Body of pancreas (tissue), 4 donors: Measurements from ENCODE around the gene KIF13A.

ENCODE experiments used
- POLR2A ChIP-seq, 3 donors: fragments of 450-650 bp; IDR thresholded peaks; one replicate each; pipeline ENCODE4 v1.6.1; 2016; ENCODE audit warnings: antibody characterized with exemption in 3 of 3, mild to moderate bottlenecking in 2 of 3
- TF ChIP-seq, protein P1 (sequence below), 7 experiments: fragments of 450-650 bp in 4 of 7; fragments of 200-600 bp in 3 of 7; sonication (generic) in 3 of 7; IDR thresholded peaks; one replicate each; pipeline ENCODE4 v1.5.1; 2016 to 2019; ENCODE audit warnings: antibody characterized with exemption in 7 of 7

DNA sequence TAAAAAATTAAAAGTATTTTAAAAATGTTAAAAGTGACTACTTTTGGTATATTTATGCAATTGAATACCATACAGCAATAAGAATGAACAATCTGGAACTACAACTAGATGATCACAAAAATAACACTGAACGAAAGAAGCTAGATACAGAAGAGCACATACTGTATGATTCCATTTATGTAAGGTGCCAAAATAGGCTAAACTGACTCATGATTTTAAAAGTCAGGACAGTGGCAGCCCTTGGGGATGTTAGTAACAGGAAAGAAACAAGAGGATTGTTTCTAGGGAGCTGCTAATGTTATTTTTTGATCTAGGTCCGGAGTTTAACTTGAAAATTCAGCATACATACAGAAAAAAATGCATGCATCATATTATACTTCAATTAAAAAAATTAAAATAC is 42.3 kb downstream of the KIF13A start:
- no peak for TF ChIP-seq POLR2A (IDR thresholded peaks at IDR 0.05)
- TF ChIP-seq, protein P1, sequence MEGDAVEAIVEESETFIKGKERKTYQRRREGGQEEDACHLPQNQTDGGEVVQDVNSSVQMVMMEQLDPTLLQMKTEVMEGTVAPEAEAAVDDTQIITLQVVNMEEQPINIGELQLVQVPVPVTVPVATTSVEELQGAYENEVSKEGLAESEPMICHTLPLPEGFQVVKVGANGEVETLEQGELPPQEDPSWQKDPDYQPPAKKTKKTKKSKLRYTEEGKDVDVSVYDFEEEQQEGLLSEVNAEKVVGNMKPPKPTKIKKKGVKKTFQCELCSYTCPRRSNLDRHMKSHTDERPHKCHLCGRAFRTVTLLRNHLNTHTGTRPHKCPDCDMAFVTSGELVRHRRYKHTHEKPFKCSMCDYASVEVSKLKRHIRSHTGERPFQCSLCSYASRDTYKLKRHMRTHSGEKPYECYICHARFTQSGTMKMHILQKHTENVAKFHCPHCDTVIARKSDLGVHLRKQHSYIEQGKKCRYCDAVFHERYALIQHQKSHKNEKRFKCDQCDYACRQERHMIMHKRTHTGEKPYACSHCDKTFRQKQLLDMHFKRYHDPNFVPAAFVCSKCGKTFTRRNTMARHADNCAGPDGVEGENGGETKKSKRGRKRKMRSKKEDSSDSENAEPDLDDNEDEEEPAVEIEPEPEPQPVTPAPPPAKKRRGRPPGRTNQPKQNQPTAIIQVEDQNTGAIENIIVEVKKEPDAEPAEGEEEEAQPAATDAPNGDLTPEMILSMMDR (IDR thresholded peaks at IDR 0.05): no peak
